B cell (primary cell): ENCODE measurements around the gene SLCO3A1. TPM values are rescaled to one million over a fixed set of nuclear protein-coding genes. Genes with fewer than 3 reads are reported as not detected.

Experiments used
- ATAC-seq: fragments of 200-7000 bp; cut with Tn5 transposase; one replicate; pipeline ENCODE4 v1.10.0; 2021; ENCODE audit warnings: low read depth, mild to moderate bottlenecking, moderate number of reproducible peaks, moderate library complexity
- CTCF ChIA-PET: fragments of 350-600 bp; sonication (Branson Sonifier 250); formaldehyde crosslinking; loops from one replicate; lab custom pipeline; 2021; ENCODE audit warnings: antibody characterized with exemption, inconsistent platforms; lab: Charles Lee
- POLR2A ChIA-PET: fragments of 350-600 bp; sonication (Branson Sonifier 250); formaldehyde crosslinking; loops from one replicate; lab custom pipeline; 2021; ENCODE audit warnings: antibody characterized with exemption; lab: Charles Lee
- DNase-seq: peaks from one replicate; pipeline ENCODE4 v3.0.0; 2013
- H2AFZ ChIP-seq: 2 replicates; pipeline ENCODE4 v1.6.1; 2012; ENCODE audit warnings: mild to moderate bottlenecking, low read depth, low read length; ENCODE audit not compliant: insufficient read depth, poor library complexity, severe bottlenecking
- H3K27ac ChIP-seq, 2 donors: 1 replicate in 1 of 2; 2 replicates in 1 of 2; pipeline ENCODE4 v1.5.1; 2012 to 2013; ENCODE audit warnings: low read length in 2 of 2, mild to moderate bottlenecking in 2 of 2, moderate library complexity in 1 of 2
- H3K27me3 ChIP-seq, 4 experiments: fragments of 200-600 bp in 1 of 4; sonication (generic) in 1 of 4; replicated peaks in 1 of 4; 1 replicate in 2 of 4; 2 replicates in 2 of 4; pipeline versions ENCODE4 v1.6.1 to v1.7.0; 2013 to 2016; ENCODE audit warnings: low read length in 3 of 4, mild to moderate bottlenecking in 2 of 4, mixed read lengths in 1 of 4, moderate library complexity in 1 of 4; ENCODE audit not compliant: insufficient read depth in 4 of 4, control insufficient read depth in 3 of 4; ENCODE audit errors: control extremely low read depth in 1 of 4
- H3K36me3 ChIP-seq, 2 experiments: replicated peaks in 1 of 2; 1 replicate in 1 of 2; 2 replicates in 1 of 2; pipeline versions ENCODE4 v1.6.1 to v1.7.1; 2013; ENCODE audit warnings: low read length in 1 of 2; ENCODE audit not compliant: insufficient read depth in 2 of 2, control insufficient read depth in 1 of 2; ENCODE audit errors: control extremely low read depth in 1 of 2, extremely low read depth in 1 of 2
- H3K4me1 ChIP-seq, 2 donors: fragments of 200-600 bp in 1 of 2; sonication (generic) in 1 of 2; 1 replicate in 1 of 2; 2 replicates in 1 of 2; pipeline versions ENCODE4 v1.5.1 to v1.6.1; 2013 to 2017; ENCODE audit warnings: low read length in 2 of 2; ENCODE audit not compliant: control insufficient read depth in 2 of 2, insufficient read depth in 2 of 2
- H3K4me2 ChIP-seq: replicated peaks from 2 replicates; pipeline ENCODE3; 2012; ENCODE audit warnings: mild to moderate bottlenecking, low read depth, low read length; ENCODE audit not compliant: poor library complexity, severe bottlenecking
- H3K4me3 ChIP-seq, 5 experiments: fragments of 200-600 bp in 1 of 5; sonication (generic) in 1 of 5; 1 replicate in 3 of 5; 2 replicates in 2 of 5; pipeline versions ENCODE4 v1.5.1 to v1.7.0; 2011 to 2016; ENCODE audit warnings: low read length in 4 of 5, mild to moderate bottlenecking in 4 of 5, low read depth in 2 of 5, control low read depth in 1 of 5, moderate library complexity in 1 of 5; ENCODE audit not compliant: insufficient read depth in 1 of 5; ENCODE audit errors: control extremely low read depth in 1 of 5, extremely low read depth in 1 of 5
- H3K79me2 ChIP-seq: fragments of 200-600 bp; sonication (generic); one replicate; pipeline ENCODE4 v1.6.0; 2016; ENCODE audit warnings: low read length; ENCODE audit not compliant: control insufficient read depth, insufficient read depth
- H3K9ac ChIP-seq: fragments of 200-600 bp; sonication (generic); 2 replicates; pipeline ENCODE4 v1.6.1; 2017; ENCODE audit warnings: mild to moderate bottlenecking, low read length, moderate library complexity
- H3K9me3 ChIP-seq, 3 donors: one replicate each; pipeline versions ENCODE4 v1.6.1 to v1.7.1; 2013; ENCODE audit warnings: low read length in 2 of 3; ENCODE audit not compliant: control insufficient read depth in 2 of 3, insufficient read depth in 1 of 3; ENCODE audit errors: control extremely low read depth in 1 of 3
- H4K20me1 ChIP-seq: 2 replicates; pipeline ENCODE4 v1.6.0; 2012; ENCODE audit warnings: mild to moderate bottlenecking, low read length; ENCODE audit not compliant: insufficient read depth, control insufficient read depth, poor library complexity, severe bottlenecking
- H3K27ac Mint-ChIP-seq: one replicate; pipeline ENCODE4 v1.8.0; 2021; ENCODE audit warnings: mixed read lengths
- H3K27me3 Mint-ChIP-seq: one replicate; pipeline ENCODE4 v1.8.0; 2021; ENCODE audit warnings: mixed read lengths
- H3K4me1 Mint-ChIP-seq: one replicate; pipeline ENCODE4 v1.8.0; 2021; ENCODE audit warnings: mixed read lengths
- H3K4me3 Mint-ChIP-seq: one replicate; pipeline ENCODE4 v1.8.0; 2021; ENCODE audit warnings: mixed read lengths
- H3K9me3 Mint-ChIP-seq: one replicate; pipeline ENCODE4 v1.8.0; 2022; ENCODE audit warnings: mixed read lengths; ENCODE audit not compliant: insufficient read depth
- CTCF ChIP-seq: fragments of 200-600 bp; IDR thresholded peaks from one replicate; pipeline ENCODE4 v1.8.0; 2022; ENCODE audit warnings: antibody characterized with exemption, mild to moderate bottlenecking
- EZH2 ChIP-seq: IDR thresholded peaks from 2 replicates; pipeline ENCODE4 v1.6.1; 2012; ENCODE audit warnings: borderline replicate concordance, low read depth, mild to moderate bottlenecking, moderate library complexity, low read length; ENCODE audit not compliant: insufficient read depth, poor library complexity, severe bottlenecking
- WGBS: methylation state at CpG from one replicate; pipeline ENCODE4 v1.1.5; 2013; ENCODE audit warnings: missing lambda C conversion rate; ENCODE audit not compliant: insufficient coverage; 5-methylcytosine and 5-hydroxymethylcytosine counted together
- intact Hi-C: fragments of 100-400 bp; cut with micrococcal nuclease; formaldehyde crosslinking; loops from one replicate; pipeline ENCODE4 v1.10.0; 2022
- polyA plus RNA-seq: library from polyadenylated mRNA; depleted of rRNA; stranded (reverse); fragments of >200 nt; gene quantifications from 2 replicates; pipeline ENCODE4 v1.2.3, GENCODE V29; 2012
- total RNA-seq, 2 donors: library from RNA; stranded (reverse); fragments of 120-200 nt in 1 of 2; gene quantifications; 1 replicate in 1 of 2; 2 replicates in 1 of 2; pipeline versions ENCODE4 v1.2.3 to v1.2.4, GENCODE V29; 2013 to 2022

SLCO3A1 gene
- total and polyA plus RNA-seq, 2 donors (not counting 1 experiment from before 2014, with no cell fraction given) = 0.99 to 2.3 TPM

DNA sequence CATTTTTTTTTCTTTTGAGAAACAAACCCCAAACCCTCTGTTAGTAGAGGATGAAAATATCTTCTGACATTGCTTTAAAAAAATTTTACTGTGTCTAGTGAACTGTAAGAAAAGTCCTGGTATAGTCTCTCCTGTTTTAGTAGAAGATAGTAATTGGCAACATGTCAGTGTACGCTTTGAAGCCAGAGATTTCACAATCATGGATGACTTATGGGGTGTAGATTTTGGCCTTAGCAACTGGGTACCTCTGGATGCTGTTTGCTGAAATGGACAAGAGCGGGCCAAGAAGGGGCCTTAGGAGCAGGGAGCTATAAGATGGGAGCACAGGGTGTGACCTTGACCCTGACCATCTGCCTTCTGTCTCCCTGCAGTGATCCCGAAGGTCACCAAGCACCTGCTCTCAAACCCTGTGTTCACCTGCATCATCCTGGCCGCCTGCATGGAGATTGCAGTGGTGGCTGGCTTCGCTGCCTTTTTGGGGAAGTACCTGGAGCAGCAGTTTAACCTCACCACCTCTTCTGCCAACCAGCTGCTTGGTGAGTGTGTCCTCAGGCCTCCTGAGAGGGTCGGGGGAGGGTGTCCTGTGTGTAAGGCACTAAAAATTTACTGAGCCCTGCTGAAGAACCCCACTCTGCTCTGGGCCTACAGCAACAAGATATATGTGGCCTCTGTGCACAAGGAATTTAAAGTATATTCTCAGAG, 266.7 kb downstream of the SLCO3A1 start:
- ATAC-seq = no peak
- Histone ChIP-seq H3K4me2 (no peak overlapping the region), H2AFZ (no peak overlapping the region), H4K20me1 (no peaks in the 10 kb centered on the region), H3K4me3 (no peak overlapping the region), H3K27ac (no peak overlapping the region), H3K36me3 (no peaks in the 10 kb centered on the region), H3K27me3 (peaks cover 0 to 2% (median 0%) of the 10 kb centered on the region in 4 experiments), H3K79me2 (no peaks in the 10 kb centered on the region), H3K4me1 (no peaks in the 10 kb centered on the region), H3K9me3 (no peaks in the 10 kb centered on the region), H3K9ac (no peak overlapping the region)
- intact Hi-C loops = no loop called here
- ChIA-PET CTCF (no interaction called here), POLR2A (no interaction called here)
- WGBS = 47% methylated on average over 5 of the region's 6 CpGs
- Mint-ChIP-seq H3K4me1 (no peaks in the 10 kb centered on the region), H3K27ac (no peak overlapping the region), H3K27me3 (no peaks in the 10 kb centered on the region), H3K4me3 (no peak overlapping the region), H3K9me3 (no peaks in the 10 kb centered on the region)
- TF ChIP-seq EZH2 = no peak
- no peak for TF ChIP-seq CTCF
- DNase-seq = no peak

DNA sequence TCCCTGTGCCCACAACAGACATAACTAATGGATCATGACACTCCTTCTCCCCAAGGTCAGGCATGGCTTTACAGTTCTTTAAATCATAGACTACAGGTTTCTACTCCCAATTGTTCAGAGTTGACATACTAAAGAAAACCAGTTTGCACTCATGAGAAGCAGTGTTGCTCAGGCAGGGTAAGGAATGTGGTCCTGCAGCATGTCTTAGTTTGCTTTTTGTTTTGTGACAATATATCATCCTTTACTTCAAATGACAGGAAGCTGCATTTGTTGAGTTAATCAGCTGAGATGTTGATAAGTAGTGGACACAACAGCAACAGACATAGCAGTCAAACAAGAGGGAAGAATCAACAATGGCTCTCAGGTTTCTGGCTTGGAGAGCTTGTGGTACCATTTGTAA, 267.5 kb downstream of the SLCO3A1 start:
- Mint-ChIP-seq H3K27ac (no peak overlapping the region), H3K27me3 (no peaks in the 10 kb centered on the region), H3K4me3 (no peak overlapping the region), H3K9me3 (no peaks in the 10 kb centered on the region), H3K4me1 (no peaks in the 10 kb centered on the region)
- no peak for TF ChIP-seq EZH2
- TF ChIP-seq CTCF = no peak
- H3K9me3 ChIP-seq = no peaks in the 10 kb centered on the region
- no peak overlapping the region for H3K27ac ChIP-seq
- no peaks in the 10 kb centered on the region for H3K79me2 ChIP-seq
- H3K4me2 ChIP-seq = no peak overlapping the region
- no peaks in the 10 kb centered on the region for H4K20me1 ChIP-seq
- H3K9ac ChIP-seq = no peak overlapping the region
- H3K36me3 ChIP-seq = no peaks in the 10 kb centered on the region
- H3K4me3 ChIP-seq = no peak overlapping the region
- CTCF ChIA-PET = no interaction called here
- peaks cover 0 to 2% (median 0%) of the 10 kb centered on the region in 4 experiments for H3K27me3 ChIP-seq
- H3K4me1 ChIP-seq = no peaks in the 10 kb centered on the region
- POLR2A ChIA-PET = no interaction called here
- intact Hi-C loops = no loop called here
- no peak overlapping the region for H2AFZ ChIP-seq
- ATAC-seq (no peak), DNase-seq (no peak)
